NCI-H460 (cell line): ENCODE data around the gene FGD3. TPM values are rescaled to one million over a fixed set of nuclear protein-coding genes. Genes with fewer than 3 reads are reported as not detected.

Source experiments
- DNase-seq: peaks from one replicate; pipeline ENCODE4 v3.0.0-alpha.2; 2016; ENCODE audit warnings: low read depth; ENCODE audit errors: extremely low read depth
- total RNA-seq: library from RNA; depleted of rRNA; stranded (reverse); fragments of >200 nt; shearing (Covaris generic); gene quantifications from 2 replicates; pipeline ENCODE4 v1.2.3, GENCODE V29; 2014

FGD3 gene
- total RNA-seq, 1 experiment from 2014 or later: 1.1 TPM

DNA sequence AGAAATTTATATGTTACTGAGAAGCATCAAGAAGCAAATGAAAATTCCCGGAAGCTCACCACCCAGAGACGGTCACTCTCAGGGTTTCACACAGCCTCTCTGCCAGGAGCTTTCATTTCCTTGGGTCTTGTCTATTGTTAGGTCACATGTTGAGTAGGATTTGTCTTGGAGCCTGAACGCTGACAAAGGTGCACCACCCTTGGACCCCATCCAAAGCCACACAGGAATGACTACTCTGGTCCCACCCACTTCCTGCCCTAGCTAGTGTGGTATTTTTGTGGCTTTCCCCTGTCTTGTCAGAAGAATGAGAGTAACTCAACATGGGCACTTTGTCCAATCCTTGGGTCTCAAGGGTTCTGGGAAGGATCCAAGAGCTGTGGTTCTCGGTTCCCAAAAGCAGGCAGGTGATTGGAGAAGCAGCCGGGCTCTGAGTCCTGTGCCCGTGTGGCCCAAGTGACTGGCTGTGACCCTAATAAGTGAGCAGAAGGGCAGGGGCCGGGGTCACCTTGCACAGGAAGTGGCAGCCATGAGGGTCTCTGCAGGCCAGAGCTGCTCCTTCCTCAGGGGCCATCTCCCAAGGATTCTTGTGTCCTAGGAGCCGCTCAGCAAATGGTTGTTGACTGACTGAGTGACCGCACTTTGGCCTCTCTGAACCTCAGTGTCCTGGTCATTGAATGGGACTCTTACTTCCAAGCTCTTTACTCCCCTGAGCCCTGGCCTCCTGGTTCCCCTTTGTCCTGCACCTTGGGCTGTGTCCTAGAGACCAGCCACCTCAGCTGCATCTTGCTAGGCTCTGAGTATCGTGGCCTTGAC is 6.9 kb downstream of the FGD3 start:
- no peak for DNase-seq

DNA sequence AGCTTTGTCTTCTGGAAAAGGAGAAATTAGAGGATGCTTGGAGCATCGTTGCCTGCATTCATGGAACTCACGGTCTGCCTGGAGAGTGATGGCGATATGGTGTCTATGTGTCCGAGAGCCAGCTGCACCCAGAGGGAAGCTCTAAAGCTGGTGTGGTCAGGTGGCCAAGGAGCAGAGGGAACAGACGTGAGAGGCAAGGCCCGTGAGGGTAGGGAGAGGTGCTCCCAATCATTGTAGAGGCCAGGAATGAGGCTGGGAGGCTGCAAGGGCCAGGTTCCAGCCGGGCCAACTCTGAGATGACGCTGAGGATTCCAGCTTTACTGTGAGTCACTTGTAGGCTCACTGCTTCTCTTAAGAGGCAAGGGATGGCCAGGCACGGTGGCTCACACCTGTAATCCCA is 7.6 kb downstream of the FGD3 start:
- DNase-seq: no peak

DNA sequence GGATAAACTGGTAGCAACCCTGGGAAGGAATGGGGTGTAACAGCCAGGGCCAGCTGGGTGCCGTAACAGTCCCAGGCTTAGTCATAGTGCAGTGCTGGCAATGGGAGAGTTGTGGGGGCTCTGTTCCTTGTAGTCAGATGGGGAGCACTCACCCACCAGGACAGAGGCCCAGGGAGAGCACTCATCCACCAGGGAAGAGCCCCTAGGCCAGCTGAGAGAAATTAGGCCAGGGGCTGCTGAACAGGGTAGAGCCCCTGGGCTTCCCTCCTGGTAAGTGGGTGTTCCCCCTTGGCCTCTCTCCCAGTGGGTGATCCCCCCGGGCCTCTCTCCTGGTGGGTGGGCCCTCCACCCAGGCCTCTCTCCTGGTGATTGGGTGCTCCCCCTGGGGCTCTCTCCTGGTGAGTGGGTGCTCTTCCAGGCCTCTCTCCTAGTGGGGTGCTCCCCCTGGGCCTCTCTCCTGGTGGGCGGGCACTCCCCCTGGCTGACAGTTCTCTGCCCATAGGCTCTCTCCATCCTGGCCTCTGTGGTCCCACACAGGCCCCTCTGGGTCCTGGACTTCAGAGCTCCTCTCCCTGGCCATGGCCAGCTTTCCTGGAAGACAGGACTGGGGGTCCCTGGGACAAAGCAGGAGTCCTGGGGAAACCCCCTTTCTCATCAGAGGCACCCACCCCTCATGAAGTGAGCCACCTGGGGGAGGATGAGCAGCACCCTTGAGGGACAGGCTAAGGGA is 13.4 kb downstream of the FGD3 start:
- DNase-seq: no peak

DNA sequence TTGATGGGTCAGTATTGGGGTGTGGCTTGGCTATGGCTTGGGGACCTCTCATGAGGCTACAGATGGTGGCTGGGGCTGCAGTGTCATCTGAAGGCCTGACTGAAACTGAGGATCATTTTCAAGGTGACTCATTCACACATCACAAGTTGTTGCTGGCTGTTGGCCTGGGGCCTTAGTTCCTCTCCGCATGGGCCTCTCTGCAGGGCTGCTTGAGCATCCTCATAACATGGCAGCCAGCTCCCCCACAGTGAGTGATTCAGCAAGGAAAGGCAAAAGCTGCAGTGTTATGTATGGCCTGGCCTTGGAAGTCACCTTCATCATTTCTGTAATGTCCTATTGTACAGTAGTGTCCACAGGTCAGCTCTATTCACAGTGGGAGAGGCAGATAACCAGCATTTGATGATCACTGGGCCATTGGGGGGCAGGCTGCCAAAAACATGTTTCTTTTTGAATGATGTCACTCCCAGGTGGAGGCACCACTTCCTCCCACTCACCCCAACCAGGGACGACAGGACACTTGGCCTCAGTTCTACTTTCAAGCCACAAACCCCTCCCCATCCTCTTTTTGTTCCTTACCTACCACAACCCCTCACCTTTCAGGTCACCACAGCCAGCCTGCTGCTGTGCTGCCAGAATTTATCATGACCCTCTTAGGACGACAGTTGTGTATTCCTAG is 14.4 kb downstream of the FGD3 start:
- DNase-seq: no peak

DNA sequence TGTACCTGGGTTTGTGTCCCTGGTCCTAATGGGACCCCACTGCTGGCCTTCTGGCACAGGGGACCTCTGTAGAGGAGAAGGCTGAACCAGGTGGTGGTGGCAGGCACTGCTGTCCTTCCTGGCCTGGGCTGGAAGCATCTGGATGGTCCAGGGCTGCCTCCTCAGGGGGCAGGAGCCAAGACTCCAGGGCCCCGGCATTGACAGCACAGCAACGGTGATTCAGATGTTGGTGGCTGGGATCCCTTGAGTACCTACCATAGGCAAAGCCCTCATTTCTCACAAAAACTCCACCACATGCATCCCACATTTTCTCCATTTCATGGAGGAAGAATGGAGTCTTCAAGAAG is 15.0 kb downstream of the FGD3 start:
- no peak for DNase-seq

DNA sequence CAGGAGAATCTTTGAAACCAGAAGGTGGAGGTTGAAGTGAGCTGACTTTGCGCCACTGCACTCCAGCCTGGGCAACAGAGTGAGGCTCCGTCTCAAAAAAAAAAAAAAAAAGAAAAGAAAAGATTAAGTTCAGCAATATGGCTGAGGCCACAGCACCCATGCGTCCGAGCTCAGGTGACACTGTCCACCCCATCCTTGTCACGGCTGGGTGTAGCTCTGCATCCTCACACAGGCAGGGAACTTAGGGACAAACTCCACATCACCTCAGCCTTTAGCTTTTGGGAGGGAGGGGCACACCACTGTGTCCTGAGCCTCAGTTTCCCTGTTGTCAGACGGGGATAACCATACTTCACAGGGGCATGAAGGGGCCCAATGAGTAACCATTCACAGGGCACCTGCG is 15.5 kb downstream of the FGD3 start:
- DNase-seq: no peak

DNA sequence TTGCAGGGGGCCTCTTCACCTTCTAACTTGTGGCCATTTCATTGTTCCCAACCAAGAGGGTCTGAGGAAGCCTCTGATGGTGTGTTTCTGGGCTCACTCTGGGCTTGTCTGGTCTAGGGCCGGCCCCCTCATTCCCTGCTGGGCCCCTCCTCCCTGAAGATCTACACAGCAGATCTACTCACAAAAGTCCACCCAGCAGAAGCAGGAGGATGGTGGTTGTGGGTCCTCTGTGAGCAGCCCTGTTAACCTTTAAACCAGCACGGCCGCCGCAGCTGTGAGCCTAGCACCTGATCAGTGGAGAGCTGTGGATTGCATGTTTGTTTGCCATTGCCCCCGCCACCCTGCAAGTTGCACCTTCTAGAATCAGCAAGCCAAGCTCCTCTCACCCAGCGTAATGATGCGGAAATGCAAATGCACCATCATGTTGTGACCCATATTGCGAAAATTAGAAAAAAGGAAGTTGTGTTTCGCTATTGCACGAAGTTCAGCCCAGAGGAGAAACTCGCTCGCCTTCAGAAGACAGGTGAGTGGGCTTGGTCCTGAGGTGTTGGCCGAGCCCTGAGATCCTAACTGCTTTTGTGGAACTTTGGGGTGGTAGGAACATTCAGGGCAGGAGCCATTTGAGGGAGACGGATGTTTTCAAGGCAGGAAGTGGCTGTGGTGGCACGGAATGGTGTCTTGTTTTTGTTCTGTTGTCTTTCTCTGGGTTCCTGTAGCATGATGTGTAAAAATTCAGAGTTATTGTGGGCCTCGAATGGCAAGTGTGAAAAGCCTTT is 16.7 kb downstream of the FGD3 start:
- DNase-seq: no peak

DNA sequence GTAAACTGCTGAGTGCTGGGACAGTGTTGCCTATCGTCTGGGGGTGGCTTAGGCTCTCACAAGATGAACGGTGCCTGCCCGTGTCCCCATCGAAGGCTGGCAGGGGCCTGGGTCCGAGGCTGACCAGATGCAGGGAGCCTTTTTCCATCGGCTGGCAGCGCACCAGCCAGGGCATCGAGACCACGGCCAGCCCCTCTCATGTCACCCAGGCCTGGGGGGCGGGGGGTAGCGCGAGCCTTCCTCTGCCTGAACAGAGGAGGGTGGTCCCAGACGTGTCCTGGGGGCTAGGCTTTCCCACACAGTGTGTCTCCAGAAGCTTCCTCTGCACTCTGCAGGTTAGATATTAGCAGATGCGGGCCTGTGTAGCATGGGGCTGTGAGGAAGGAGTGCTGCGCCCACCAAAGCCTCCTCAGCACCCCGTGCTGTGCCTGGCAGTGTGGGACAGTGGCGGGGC is 17.3 kb downstream of the FGD3 start:
- DNase-seq: no peak

DNA sequence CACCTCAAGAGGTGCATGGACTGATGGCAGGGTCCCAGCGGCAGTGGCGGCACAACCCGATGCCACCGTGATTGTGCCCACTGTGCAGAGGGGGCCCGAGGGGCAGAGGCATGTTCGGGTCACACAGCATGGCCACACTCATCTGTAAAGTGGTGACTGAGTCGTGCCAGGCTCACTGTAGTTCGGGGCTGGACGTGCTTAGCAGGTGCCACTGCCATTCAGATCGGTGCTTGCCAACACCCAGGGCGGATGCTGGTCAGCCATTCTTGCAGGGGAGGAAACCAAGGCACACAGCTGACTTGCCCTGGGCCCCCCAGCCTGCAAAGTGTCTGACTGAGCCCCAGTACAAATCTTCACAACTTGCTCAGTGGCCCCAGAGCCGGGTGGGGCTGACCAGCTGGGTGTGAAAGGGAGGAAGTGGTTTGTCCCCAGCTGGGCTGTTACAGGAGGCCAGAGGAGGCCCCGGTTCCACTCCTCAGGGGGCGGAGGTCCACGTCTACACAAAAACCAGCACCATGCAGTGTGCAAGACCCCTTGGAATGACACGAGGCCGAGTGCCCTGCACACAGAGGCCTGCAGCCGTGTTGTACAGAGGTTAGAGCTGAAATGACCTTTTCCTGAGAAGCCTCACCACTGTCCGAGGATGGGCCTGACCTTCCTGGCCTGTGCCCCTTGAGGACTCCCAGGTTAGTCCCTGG is 17.9 kb downstream of the FGD3 start:
- no peak for DNase-seq

DNA sequence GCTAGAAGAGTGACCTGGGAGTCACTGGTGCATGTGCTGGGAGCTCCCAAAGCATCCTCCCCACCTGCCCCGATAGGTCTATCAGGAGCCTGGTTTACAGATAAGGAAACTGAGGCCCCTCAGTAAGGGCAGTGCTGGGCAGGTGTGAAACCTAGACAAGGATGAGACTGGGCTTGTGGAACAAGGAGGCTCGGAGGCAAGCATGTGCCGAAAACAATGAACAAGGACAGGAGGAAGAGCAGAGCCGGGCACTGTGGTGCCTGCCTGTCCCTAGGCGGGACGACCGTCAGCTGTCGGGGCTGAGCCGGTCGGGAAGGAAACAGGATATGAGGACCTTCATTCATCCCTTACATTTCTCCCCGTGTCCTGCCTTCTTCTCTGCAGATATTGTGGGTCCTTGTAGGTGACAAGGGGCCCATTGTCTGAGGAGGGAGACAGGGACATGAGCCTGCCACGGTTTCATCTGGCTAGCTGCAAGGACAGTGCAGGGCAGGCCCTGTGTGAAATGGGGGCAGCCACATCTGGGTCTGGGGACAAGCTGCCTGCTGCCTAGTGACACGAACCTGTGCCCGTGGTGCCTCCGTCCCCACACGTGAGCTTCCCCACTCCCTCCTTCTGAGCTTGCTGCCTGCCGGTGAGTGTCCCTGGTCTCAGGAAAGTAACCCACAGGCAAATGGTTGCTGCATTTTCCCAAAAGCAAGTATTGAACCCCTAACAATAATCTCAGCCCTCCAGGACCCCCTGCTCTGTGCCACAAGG is 18.6 kb downstream of the FGD3 start:
- no peak for DNase-seq

DNA sequence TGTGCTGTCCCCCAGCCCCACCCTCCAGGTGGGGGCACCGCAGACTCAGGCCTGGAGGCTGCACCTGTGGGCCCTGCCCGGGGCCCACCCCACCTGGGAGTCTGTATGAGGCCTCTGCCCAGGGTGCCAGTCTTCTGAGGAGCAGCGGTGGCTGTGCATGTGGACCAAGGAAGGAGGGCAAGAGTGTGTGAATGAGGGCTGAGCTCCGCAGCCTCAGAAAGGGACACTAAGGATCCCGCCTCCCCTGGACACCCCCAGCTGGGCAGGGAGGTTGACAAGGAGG is 19.1 kb downstream of the FGD3 start:
- DNase-seq: no peak

DNA sequence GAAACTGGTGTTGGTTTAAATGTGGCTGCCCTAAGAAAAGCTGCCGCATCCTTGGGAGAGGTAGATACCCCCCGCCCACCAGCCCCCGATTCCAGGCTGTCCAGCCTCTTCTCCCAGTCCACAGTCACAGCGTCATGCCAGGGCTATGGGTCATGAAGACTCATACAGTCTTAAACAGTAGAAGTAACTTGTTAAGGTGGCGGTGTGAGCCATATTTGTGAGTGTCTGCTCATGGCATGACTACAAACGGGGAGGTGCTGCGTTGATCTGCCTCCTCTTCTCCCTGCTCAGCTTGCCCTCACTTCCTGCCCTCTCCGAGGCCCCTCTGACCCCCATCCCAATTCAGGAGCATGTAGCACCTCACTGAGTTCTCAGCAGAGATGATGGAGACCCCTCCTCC is 20.8 kb downstream of the FGD3 start:
- no peak for DNase-seq

DNA sequence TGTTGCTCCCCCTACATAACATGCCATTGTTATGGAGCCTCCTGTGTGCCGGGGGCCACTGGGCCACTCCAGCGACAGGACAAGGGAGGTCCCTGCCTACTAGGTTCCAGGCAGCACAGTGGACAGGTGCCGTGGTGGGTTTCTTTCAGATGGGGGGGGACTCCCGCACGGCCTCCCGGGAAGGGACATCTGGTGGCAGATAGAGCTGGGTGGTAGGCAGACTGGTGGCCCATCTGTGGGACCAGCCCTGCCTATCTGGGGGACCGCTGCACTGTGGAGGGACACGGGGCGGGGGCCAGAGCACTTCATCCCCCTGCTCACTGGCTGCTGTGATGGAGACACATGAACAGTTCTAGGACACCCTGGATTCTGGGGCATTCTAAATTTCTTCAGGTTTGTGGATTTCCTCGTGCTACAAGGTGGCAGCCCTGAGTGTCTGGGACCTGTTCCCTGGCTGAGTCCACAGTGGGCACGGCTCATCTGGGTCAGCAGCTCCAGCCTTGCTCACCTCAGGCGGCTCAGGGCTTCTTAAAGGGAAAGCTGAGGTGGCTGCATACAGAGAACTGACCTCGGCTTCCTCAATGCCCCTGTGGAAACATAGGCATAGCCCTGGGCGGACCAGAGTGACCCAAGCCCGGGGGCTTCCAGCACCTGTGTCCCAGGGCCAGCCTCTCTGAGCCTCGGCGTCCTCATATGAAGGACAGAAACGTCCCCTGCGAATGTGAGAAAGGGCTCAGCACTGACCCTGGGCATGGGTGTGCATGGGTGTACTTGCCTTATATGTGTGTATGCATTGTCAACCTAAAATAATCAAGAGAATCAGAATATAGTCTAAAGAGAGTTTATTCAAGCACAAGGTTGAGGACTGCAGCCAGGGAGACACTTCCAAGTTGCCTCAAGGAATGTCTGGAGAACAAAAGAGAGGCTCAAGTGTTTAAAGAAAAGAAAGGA is 22.5 kb downstream of the FGD3 start:
- no peak for DNase-seq

DNA sequence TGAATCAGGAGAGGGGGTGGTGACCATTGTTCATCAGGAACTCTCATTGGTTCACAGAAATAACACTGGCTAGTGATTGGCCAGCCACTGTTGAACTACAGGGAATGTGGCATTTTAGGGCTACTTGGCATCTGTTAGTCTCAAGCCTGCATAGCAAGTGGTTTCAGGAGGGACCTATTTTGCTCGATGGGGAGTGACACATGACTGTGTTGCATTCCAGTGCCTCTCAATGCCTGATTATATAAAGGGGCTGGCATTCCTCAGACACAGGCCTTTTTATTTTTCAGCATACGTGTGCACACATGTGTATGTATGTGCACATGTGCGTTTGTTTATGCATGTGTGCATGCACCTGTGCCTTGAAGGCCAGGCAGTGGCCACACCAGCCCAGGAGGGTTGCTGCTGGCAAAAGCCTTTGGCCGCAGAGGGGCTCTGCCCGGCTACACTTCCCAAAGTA is 23.2 kb downstream of the FGD3 start:
- no peak for DNase-seq

DNA sequence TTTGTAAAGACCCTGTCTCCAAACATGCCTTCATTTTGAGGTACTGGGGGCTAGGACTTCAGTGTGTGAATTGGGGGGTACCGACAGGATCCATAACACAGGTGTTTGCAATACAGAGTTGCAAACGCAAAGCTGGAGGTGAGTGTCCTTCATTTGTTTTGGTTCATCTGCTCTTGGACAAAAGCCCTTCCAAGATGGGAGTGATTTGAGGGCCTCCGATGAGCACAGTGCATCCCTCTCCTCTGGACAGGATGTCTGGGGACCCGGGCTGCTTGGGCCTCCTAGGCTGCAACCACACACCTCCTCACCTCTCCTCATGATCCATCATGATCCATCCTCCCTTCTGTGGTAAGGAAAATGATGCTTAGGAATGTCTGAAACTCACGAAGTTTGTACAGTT is 23.8 kb downstream of the FGD3 start:
- no peak for DNase-seq

DNA sequence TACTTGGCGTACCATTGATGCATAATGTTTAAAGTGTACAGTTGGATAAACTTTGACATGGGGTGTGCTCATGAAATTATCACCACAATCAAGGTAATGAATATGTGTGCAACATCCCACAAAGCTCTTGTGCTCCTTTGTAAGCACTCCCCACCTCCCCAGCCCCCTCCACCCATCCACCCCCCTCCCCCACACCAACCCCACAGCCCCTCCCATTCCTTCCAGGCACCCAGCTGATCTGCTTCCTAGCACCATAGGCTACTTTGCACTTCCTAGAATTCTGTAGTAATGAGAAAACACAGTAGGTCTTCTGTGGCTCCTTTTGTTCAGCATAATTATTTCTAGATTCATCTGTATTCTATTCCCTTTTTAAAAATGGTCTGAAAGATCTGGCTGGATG is 24.5 kb downstream of the FGD3 start:
- DNase-seq: no peak

DNA sequence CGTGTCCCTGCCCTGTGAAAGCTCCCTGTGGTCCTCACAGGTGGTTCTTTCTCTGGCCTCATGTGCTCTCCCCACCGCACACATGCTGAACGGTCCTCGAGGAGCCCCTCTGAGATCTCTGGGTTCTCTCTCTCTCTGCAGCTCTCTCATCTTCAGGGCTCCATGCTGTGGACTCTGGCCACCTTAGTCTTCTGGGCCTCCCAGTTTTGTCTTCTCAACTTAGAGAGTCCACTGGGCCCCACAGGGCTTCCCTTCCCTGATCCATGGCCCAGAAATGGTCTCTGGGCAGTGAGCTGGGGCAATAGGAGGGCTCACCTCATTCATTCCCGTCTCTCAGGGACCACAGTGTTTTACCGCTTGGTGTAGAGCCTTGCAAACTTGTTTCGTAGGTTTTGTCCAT is 26.4 kb downstream of the FGD3 start:
- DNase-seq: no peak

DNA sequence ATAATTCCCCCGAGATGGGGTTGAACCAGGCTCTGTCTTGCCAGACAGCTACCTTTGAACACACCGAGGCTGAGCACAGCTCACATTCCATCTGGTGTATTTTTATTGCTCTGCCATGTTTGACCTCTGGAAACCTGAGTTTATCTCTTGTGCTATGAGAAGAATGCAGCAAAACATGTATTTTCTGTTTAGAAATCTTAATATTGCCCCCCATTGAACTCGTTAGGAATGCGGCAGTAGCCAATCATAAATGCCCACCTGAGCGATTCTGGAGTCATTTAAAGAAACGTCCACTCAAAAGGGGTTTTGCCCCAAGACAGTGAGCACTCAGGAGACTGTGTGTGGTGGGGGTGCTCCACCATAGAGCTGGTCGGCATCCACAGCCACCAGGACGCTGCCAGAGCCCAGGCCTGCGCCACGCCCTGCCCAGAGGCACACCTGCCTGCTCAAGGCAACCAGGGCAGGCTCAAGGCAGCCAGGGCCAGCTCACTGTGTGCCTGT is 26.9 kb downstream of the FGD3 start:
- no peak for DNase-seq
